HepG2 (cell line): Measurements from ENCODE around the gene SHC1. TPM values are rescaled to one million over a fixed set of nuclear protein-coding genes. Genes with fewer than 3 reads are reported as not detected.

Experiments used
- FOXO4 ChIP-seq: sonication (generic); formaldehyde crosslinking; conservative IDR thresholded peaks from 2 replicates; pipeline ENCODE4 v1.8.1; 2023; ENCODE audit warnings: missing genetic modification reagents
- IKZF4 ChIP-seq: sonication (generic); formaldehyde crosslinking; IDR thresholded peaks from 2 replicates; pipeline ENCODE4 v1.5.1; 2020; ENCODE audit warnings: borderline replicate concordance, mild to moderate bottlenecking, low read depth, missing genetic modification reagents; ENCODE audit errors: not compliant biosample characterization
- IRF9 ChIP-seq: sonication (generic); formaldehyde crosslinking; IDR thresholded peaks from 2 replicates; pipeline ENCODE4 v1.8.0; 2022; ENCODE audit warnings: missing genetic modification reagents, mild to moderate bottlenecking, borderline replicate concordance
- JUNB ChIP-seq: sonication (generic); formaldehyde crosslinking; IDR thresholded peaks from 2 replicates; pipeline ENCODE4 v1.8.0; 2022; ENCODE audit warnings: missing genetic modification reagents, mild to moderate bottlenecking, borderline replicate concordance
- MTERF4 ChIP-seq: sonication (generic); formaldehyde crosslinking; IDR thresholded peaks from 2 replicates; pipeline ENCODE4 v1.8.0; 2023; ENCODE audit warnings: mild to moderate bottlenecking, missing genetic modification reagents
- MXD3 ChIP-seq: IDR thresholded peaks from 2 replicates; pipeline ENCODE4 v1.6.1; 2016; ENCODE audit warnings: mild to moderate bottlenecking, missing biosample characterization, missing genetic modification reagents
- NFRKB ChIP-seq: fragments of 450-650 bp; IDR thresholded peaks from 2 replicates; pipeline ENCODE4 v1.6.1; 2017
- POLR2A ChIP-seq, 2 experiments: IDR thresholded peaks; 2 replicates each; pipeline ENCODE4 v1.6.1; 2011; ENCODE audit warnings: low read depth in 2 of 2, low read length in 2 of 2, mild to moderate bottlenecking in 1 of 2, moderate library complexity in 1 of 2; ENCODE audit not compliant: insufficient read depth in 1 of 2
- TBL1XR1 ChIP-seq: fragments of 150-350 bp; IDR thresholded peaks from 2 replicates; pipeline ENCODE4 v1.6.1; 2014; ENCODE audit warnings: borderline replicate concordance, low read length; ENCODE audit not compliant: partially characterized antibody
- TEF ChIP-seq: sonication (generic); formaldehyde crosslinking; IDR thresholded peaks from 2 replicates; pipeline ENCODE4 v1.5.0; 2020; ENCODE audit warnings: missing genetic modification reagents
- THRA ChIP-seq: sonication (generic); formaldehyde crosslinking; IDR thresholded peaks from 2 replicates; pipeline ENCODE4 v1.4.0; 2020; ENCODE audit warnings: missing genetic modification reagents, borderline replicate concordance
- XRCC5 ChIP-seq: fragments of 200-400 bp; formaldehyde crosslinking; optimal IDR thresholded peaks from 2 replicates; pipeline ENCODE3; 2017; ENCODE audit warnings: mild to moderate bottlenecking, low read length
- ZBTB10 ChIP-seq: sonication (generic); formaldehyde crosslinking; IDR thresholded peaks from 2 replicates; pipeline ENCODE4 v1.4.0; 2020; ENCODE audit warnings: missing genetic modification reagents, borderline replicate concordance
- ZNF513 ChIP-seq: sonication (generic); formaldehyde crosslinking; conservative IDR thresholded peaks from 2 replicates; pipeline ENCODE4 v1.5.0; 2020; ENCODE audit warnings: missing genetic modification reagents
- ZNF800 ChIP-seq: sonication (generic); formaldehyde crosslinking; IDR thresholded peaks from 2 replicates; pipeline ENCODE4 v1.4.0; 2020; ENCODE audit warnings: missing genetic modification reagents
- polyA plus RNA-seq, 8 experiments: library from polyadenylated mRNA; depleted of rRNA in 3 of 8; stranded (reverse) in 7 of 8; unstranded in 1 of 8; fragments of >200 nt; fragmentation: Illumina TruSeq in 4 of 8; extraction: Trizol in 4 of 8; gene quantifications; 2 replicates each; pipeline versions ENCODE4 v1.2.1 to v1.2.3, GENCODE V29; 2011 to 2016; ENCODE audit warnings: low read depth in 4 of 8, missing spikeins in 1 of 8, mixed read lengths in 1 of 8; ENCODE audit not compliant: insufficient read depth in 1 of 8
- total RNA-seq, 5 experiments: library from RNA; depleted of rRNA; stranded (reverse); fragments of >200 nt; fragmentation: Illumina TruSeq; extraction: Trizol; gene quantifications; 2 replicates each; pipeline ENCODE4 v1.2.3, GENCODE V29; 2016; ENCODE audit warnings: low read depth in 1 of 5

SHC1 gene
- total and polyA plus RNA-seq, 2 of the 13 experiments (the other 11 are each of a cell fraction or from before 2014, with no cell fraction given), result 52.0 to 137 TPM

- TF ChIP-seq ZBTB10, result peak; percentile 89; the same call in 1 of the 2 replicates
- peak; percentile 99 for TF ChIP-seq MXD3 (CRISPR knock-in tag)
- no peak for TF ChIP-seq ZNF513 (CRISPR knock-in tag)
- peak; percentile 79; the same call in 1 of the 2 replicates for TF ChIP-seq TEF
- peak; percentile 21 for TF ChIP-seq XRCC5
- TF ChIP-seq NFRKB, result no peak
- TF ChIP-seq THRA (CRISPR knock-in tag), result no peak; the same call in none of the 2 replicates
- TF ChIP-seq ZNF800, result no peak; the same call in none of the 2 replicates
- TF ChIP-seq MTERF4 (CRISPR knock-in tag), result peak; percentile 100
- TF ChIP-seq IKZF4, result peak; percentile 99
- TF ChIP-seq IRF9 (CRISPR knock-in tag), result peak; percentile 99
- peak; percentile 95 for TF ChIP-seq JUNB (CRISPR knock-in tag)
- TF ChIP-seq FOXO4 (CRISPR knock-in tag), result peak; percentile 94; the same call in 1 of the 2 replicates
- peak; percentile 67 to 77 for TF ChIP-seq POLR2A (IDR thresholded peaks at IDR 0.05; ENCODE audit: insufficient read depth in 1 of 2, low read depth in 2 of 2, low read length in 2 of 2)
- TF ChIP-seq TBL1XR1, result no peak
Observed at GRCh38 chr1:154936555-154937084, 33.9 kb downstream of the SHC1 start, which contains the start of gene PMVK (continued).
